ENCODE measurements around the gene MYBPH.

DNA sequence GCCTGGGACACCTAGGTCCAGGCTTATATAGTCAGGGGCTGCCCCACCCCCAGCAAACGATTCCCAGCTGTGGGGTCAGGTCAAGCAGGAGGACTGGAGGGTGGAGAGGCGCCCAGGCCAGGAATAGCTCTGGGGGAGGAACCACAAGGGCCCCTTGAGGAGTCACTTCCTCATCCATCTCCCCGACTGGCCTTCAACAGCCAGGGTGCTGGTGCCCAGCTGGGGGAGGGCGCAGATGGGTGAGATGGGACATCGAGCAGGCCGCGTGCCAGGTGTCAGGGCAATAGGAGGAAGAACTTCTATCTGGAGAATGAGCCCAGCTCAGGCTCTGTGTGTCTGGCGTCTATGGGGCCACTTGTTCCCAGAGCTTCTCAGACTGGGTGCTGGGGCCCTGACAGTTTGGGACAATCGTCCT is 208 bp upstream of the MYBPH start:
- TF ChIP-seq, protein P1, sequence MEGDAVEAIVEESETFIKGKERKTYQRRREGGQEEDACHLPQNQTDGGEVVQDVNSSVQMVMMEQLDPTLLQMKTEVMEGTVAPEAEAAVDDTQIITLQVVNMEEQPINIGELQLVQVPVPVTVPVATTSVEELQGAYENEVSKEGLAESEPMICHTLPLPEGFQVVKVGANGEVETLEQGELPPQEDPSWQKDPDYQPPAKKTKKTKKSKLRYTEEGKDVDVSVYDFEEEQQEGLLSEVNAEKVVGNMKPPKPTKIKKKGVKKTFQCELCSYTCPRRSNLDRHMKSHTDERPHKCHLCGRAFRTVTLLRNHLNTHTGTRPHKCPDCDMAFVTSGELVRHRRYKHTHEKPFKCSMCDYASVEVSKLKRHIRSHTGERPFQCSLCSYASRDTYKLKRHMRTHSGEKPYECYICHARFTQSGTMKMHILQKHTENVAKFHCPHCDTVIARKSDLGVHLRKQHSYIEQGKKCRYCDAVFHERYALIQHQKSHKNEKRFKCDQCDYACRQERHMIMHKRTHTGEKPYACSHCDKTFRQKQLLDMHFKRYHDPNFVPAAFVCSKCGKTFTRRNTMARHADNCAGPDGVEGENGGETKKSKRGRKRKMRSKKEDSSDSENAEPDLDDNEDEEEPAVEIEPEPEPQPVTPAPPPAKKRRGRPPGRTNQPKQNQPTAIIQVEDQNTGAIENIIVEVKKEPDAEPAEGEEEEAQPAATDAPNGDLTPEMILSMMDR (IDR thresholded peaks at IDR 0.05) = no peak
- no peak for TF ChIP-seq EZH2 (IDR thresholded peaks at IDR 0.05; ENCODE audit: borderline replicate concordance, insufficient read depth, low read depth, low read length, poor library complexity, severe bottlenecking)

All from B cell (primary cell).